ENCODE data around the gene CYSTM1.
"Not testable (repeated sequence)": the region's sequence is repeated elsewhere in the genome, so short reads cannot be mapped to it uniquely, and the experiment has no call there.

CYSTM1 gene

DNA sequence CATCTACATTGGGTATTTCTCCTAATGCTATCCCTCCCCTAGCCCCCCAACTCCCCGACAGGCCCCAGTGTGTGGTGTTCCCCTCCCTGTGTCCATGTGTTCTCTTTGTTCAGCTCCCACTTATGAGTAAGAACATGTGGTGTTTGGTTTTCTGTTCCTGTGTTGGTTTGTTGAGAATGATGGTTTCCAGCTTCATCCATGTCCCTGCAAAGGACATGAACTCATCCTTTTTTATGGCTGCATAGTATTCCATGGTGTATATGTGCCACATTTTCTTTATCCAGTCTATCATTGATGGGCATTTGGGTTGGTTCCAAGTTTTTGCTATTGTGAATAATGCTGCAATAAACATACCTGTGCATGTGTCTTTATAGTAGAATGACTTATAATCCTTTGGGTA lies 23.9 kb downstream of the CYSTM1 start:
- H3K27me3 Mint-ChIP-seq; H3K9me3 Mint-ChIP-seq; H3K27ac Mint-ChIP-seq; H3K36me3 Mint-ChIP-seq (ENCODE audit: low read depth); H3K4me1 Mint-ChIP-seq (ENCODE audit: low read depth); H3K4me3 Mint-ChIP-seq: not testable (repeated sequence)

DNA sequence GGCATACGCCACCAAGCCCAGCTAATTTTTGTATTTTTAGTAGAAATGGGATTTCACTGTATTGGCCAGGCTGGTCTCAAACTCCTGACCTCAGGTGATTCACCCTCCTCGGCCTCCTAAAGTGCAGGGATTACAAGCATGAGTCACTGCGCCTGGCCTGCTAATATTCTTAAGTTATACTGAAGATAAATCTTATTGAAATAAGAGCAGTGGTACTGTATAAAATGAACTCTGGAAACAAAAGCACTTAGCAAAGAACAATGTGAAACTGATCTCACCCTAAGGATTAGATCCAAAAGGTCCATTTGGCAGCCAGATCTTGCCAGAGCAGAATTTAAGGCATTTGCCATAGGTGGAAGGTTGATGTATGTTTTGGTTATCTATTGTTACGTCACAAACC lies 27.1 kb downstream of the CYSTM1 start:
- H3K27me3 Mint-ChIP-seq, result no peaks in the 10 kb centered on the region
- H3K36me3 Mint-ChIP-seq (ENCODE audit: low read depth), result peaks cover 3% of the 10 kb centered on the region
- H3K27ac Mint-ChIP-seq, result no peak overlapping the region
- no peak overlapping the region for H3K4me3 Mint-ChIP-seq
- no peaks in the 10 kb centered on the region for H3K9me3 Mint-ChIP-seq
- no peaks in the 10 kb centered on the region for H3K4me1 Mint-ChIP-seq (ENCODE audit: low read depth)

DNA sequence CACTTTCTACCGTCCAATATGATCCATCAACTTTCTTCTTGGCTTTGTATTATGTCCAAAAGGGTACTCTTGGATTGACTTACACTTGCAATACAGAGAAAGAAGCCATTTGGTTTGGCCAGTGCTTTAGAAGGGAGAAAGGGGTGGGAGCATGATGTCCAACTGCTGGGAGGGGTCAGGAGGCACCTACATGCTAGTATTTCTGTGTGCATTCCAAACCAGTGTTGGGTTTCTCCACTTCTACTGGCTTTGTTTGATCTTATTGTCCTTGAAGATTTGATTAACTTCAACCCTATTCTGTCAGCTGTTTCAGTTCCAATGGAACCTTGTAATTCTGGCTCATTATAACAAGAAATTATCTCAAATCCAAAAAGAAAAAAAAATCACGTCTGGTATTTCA lies 27.6 kb downstream of the CYSTM1 start:
- Mint-ChIP-seq H3K27me3 (no peaks in the 10 kb centered on the region), H3K36me3 (ENCODE audit: low read depth) (peaks cover 3% of the 10 kb centered on the region), H3K27ac (no peak overlapping the region), H3K4me3 (no peak overlapping the region), H3K9me3 (no peaks in the 10 kb centered on the region), H3K4me1 (ENCODE audit: low read depth) (peaks cover 5% of the 10 kb centered on the region)

DNA sequence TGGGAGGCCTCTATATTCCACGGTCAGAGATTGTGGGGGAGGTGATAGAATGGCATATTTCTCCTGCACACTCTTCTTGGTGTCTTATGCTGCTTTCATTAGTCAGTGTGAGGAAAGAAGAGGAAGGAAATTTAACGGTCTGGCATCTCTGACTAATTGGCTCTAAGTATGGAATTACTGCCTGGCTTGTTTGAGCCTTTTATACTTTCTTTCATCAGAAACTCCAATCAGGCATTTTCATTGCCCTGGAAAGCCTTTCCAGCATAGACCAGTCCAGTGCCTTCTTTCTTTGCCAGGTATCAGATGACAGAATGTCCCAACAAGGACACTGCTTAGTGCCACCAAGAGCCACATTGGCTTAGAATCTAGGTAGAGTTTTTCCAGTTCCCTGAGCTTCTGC lies 30.2 kb downstream of the CYSTM1 start:
- Mint-ChIP-seq H3K9me3 (no peaks in the 10 kb centered on the region), H3K27ac (no peak overlapping the region), H3K4me1 (ENCODE audit: low read depth) (peaks cover 7% of the 10 kb centered on the region), H3K27me3 (no peaks in the 10 kb centered on the region), H3K4me3 (no peak overlapping the region), H3K36me3 (ENCODE audit: low read depth) (no peaks in the 10 kb centered on the region)

DNA sequence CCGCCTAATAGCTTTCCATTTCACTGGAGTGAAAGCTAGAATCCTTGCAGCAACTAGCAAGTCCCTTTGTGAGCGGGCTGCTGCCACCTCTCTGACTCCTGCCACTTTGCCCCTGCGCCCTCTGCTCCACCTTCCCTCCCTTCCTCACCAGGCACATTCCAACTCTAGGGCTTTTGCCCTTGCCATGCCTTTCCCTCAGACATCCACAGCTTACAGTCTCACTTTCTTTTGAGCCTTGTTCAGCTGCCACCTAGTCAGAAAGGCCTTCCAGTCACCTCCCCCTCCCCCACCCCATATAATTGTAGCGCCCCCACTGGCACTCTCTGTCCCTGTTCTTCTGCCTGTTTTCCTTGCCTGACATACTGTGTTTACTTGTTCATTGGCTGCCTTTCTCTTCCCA lies 31.0 kb downstream of the CYSTM1 start:
- Mint-ChIP-seq H3K9me3 (no peaks in the 10 kb centered on the region), H3K4me3 (no peak overlapping the region)

DNA sequence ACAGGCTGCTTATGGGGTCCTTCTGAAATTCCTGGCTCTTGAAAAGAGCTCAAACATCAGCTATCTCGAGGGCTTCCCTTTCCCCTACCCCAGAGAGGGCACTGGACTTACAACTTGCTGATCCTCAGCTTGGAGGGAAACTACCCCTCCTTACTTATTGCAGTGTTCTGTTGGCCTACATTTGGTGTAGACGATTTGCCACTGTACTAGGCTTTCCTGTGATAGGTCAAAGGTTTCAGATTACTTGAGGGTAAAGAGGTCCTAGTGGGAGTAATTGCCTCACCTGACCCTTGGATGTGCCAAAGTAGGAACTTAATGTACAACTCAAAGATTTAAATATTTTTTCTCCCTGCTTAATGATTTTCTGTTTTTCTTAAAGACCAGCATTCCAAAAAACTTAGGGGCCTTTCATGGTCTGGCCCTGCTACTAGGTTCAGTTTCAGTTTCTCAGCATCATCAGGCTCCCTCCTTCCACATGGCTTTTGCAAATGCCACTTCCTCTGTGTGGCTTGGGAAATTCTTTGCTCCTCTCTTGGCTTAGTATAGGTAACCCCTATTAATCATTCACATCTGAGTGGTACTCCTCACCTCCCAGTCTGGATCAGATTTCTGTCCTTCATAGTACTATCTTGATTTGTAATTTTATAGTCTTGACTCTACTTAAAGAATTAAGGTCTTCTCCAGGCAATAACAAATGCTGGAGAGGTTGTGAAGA lies 32.4 kb downstream of the CYSTM1 start:
- no peaks in the 10 kb centered on the region for H3K27me3 Mint-ChIP-seq
- H3K9me3 Mint-ChIP-seq, result no peaks in the 10 kb centered on the region
- no peak overlapping the region for H3K27ac Mint-ChIP-seq
- no peaks in the 10 kb centered on the region for H3K36me3 Mint-ChIP-seq (ENCODE audit: low read depth)
- H3K4me3 Mint-ChIP-seq, result no peak overlapping the region
- peaks cover 7% of the 10 kb centered on the region for H3K4me1 Mint-ChIP-seq (ENCODE audit: low read depth)

More for the DNA sequence above, 31.0 kb downstream of the CYSTM1 start:
- H3K27me3 Mint-ChIP-seq, result no peaks in the 10 kb centered on the region
- H3K27ac Mint-ChIP-seq, result no peak overlapping the region
- H3K36me3 Mint-ChIP-seq (ENCODE audit: low read depth), result no peaks in the 10 kb centered on the region
- H3K4me1 Mint-ChIP-seq (ENCODE audit: low read depth), result peaks cover 7% of the 10 kb centered on the region

DNA sequence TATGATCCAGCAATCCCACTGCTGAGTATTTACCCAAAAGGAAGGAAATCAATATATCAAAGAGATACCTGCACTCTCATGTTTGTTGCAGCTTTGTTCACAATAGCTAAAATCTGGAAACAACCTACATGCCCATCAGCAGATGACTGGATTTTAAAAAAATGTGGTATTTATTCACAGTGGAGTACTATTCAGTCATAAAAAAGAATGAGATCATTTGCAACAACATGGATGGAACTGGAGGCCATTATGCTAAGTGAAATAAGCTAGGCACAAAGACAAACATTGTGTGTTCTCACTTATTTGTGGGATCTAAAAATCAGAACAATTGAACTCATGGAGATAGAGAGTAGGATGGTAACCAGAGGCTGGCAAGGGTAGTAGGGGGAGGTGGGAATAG lies 33.1 kb downstream of the CYSTM1 start:
- Mint-ChIP-seq H3K4me3 (no peak overlapping the region), H3K4me1 (ENCODE audit: low read depth) (peaks cover 7% of the 10 kb centered on the region), H3K9me3 (no peaks in the 10 kb centered on the region), H3K36me3 (ENCODE audit: low read depth) (no peaks in the 10 kb centered on the region), H3K27ac (no peak overlapping the region), H3K27me3 (no peaks in the 10 kb centered on the region)

DNA sequence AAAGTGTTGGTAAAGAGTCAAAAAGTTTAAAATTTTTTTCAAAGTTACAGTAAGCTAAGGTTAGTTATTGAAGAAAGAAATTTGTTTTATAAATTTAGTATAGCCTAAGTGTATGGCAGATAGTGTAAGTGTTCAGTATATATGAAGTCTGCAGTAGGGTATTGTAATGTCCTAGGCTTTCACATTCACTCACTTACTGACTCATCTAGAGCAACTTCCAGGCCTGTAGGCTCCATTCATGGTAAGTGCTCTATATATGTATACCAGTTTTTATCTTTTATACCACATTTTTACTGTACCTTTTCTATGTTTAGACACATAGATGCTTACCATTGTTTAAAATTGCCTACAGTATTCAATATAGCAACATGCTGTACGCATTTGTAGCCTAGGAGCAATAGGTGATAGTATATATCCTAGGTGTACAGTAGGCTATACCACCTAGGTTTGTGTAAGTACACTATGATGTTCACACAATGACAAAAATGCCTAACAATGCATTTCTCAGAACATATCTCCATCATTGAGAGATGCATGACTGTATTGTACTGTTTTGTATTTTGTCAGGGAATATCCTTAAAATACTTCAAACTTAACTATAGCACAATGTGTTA lies 38.5 kb downstream of the CYSTM1 start:
- Mint-ChIP-seq H3K4me1 (ENCODE audit: low read depth) (peaks cover 8% of the 10 kb centered on the region), H3K27ac (no peak overlapping the region), H3K4me3 (no peak overlapping the region), H3K36me3 (ENCODE audit: low read depth) (no peaks in the 10 kb centered on the region), H3K9me3 (no peaks in the 10 kb centered on the region), H3K27me3 (no peaks in the 10 kb centered on the region)

DNA sequence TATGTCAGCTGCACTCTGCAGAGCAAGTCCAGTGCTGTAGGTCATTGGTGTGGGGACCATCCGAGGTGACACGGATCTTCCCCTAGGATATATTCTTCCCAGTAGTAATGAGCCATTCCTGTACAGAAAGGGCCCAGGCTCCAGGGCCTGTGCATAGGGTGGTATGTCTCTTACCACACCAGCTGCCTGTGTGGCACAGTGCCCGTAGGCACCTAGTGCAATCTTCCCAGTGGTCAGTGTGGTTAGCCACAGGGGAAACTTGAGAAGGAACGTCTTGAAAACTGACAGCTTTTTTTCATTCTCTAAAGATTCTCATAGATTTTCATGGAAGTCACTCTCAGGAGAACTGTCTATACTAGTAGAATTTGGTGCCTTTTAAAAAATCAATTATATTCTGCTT lies 39.8 kb downstream of the CYSTM1 start:
- Mint-ChIP-seq H3K4me1 (ENCODE audit: low read depth) (peaks cover 12% of the 10 kb centered on the region), H3K36me3 (ENCODE audit: low read depth) (no peaks in the 10 kb centered on the region)

DNA sequence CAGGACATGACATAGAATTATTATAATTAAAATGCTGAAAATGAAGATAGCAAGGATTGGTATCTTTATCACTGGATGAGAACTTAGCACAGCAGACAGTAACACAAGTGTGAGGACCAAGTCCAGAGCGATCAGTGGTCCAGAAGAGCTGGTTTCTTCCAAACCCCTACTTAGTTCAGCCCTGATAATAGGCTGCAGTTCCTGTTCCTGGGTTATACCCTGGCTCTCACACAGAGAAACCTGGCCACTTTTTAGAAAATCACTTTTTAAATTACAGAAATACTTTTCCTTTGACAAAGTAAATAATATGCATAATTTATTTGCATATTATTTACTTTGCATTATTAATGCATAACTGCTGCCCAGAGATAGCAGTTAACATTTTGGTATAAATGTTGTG lies 40.3 kb downstream of the CYSTM1 start:
- Mint-ChIP-seq H3K27ac (no peak overlapping the region), H3K4me3 (no peak overlapping the region), H3K36me3 (ENCODE audit: low read depth) (no peaks in the 10 kb centered on the region), H3K4me1 (ENCODE audit: low read depth) (peaks cover 16% of the 10 kb centered on the region), H3K9me3 (no peaks in the 10 kb centered on the region), H3K27me3 (no peaks in the 10 kb centered on the region)

More for the DNA sequence above, 39.8 kb downstream of the CYSTM1 start:
- Mint-ChIP-seq H3K27ac (no peak overlapping the region), H3K9me3 (no peaks in the 10 kb centered on the region), H3K27me3 (no peaks in the 10 kb centered on the region), H3K4me3 (no peak overlapping the region)

DNA sequence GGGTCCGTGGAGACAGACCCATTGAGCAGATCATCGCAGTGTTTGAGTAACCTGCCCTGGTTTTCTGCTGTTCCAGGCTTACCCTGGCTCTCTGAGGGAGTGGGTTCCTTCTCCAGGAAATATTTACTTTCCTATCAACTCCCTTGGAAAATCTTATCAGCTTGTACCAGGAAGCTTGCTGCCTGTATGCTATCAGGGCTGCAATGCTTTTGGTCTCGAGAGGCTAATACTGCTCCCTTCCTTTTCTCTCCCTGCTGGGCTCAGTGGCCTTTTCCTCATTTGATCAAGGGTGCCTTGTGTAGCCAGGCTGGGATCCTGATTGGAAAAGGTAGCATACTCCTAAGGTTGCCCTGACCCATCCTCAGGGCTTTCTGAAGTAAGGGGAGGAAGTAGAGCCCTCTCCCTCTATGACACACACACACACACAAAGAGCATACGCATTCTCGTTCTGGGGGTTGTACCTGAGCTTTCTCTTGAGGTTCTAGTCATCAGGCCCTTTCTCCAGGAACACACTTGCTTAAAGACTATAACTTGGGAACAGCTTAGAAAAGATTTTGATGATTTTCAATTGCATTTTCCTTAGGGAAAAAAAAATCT lies 41.6 kb downstream of the CYSTM1 start:
- Mint-ChIP-seq H3K27me3 (no peaks in the 10 kb centered on the region), H3K36me3 (ENCODE audit: low read depth) (no peaks in the 10 kb centered on the region), H3K27ac (no peak overlapping the region), H3K4me1 (ENCODE audit: low read depth) (peaks cover 29% of the 10 kb centered on the region), H3K4me3 (no peak overlapping the region), H3K9me3 (no peaks in the 10 kb centered on the region)

DNA sequence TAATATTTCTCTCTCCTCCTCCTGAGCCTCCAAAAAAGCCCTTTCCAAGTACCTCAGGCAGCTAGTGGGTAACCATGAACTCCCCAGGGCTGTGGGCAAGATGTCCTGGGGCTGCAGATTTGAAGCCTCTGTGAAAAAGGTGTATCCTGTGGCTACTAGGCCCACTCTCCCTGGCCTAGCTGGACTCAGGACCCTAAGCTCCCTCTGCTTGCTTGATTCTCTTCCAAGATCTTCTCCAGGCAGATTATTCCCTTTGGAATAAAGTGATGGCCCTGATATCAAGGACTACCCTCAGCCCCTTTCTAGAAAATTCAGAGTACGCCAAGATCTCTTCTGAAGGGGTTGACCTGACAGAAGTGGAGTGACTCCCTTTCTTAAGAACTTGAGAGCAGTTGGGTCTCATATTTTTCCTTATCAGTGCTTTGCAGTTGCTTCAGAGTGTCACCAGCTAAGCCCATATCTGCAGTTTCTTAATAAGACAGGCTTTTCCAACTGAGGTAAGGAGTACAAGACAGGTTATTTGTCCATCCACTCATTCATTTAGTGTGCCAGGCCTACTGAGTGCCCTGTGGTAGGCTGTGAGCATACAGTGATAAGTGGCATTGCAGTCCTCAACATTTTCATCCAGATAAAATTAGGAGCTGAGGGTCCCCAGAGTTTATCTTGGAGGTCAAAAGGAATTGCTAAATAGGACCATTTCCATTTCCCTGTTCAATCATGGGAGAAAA lies 42.5 kb downstream of the CYSTM1 start:
- Mint-ChIP-seq H3K36me3 (ENCODE audit: low read depth) (no peaks in the 10 kb centered on the region), H3K27ac (no peak overlapping the region), H3K9me3 (no peaks in the 10 kb centered on the region), H3K4me3 (no peak overlapping the region), H3K27me3 (no peaks in the 10 kb centered on the region), H3K4me1 (ENCODE audit: low read depth) (peaks cover 38% of the 10 kb centered on the region)

DNA sequence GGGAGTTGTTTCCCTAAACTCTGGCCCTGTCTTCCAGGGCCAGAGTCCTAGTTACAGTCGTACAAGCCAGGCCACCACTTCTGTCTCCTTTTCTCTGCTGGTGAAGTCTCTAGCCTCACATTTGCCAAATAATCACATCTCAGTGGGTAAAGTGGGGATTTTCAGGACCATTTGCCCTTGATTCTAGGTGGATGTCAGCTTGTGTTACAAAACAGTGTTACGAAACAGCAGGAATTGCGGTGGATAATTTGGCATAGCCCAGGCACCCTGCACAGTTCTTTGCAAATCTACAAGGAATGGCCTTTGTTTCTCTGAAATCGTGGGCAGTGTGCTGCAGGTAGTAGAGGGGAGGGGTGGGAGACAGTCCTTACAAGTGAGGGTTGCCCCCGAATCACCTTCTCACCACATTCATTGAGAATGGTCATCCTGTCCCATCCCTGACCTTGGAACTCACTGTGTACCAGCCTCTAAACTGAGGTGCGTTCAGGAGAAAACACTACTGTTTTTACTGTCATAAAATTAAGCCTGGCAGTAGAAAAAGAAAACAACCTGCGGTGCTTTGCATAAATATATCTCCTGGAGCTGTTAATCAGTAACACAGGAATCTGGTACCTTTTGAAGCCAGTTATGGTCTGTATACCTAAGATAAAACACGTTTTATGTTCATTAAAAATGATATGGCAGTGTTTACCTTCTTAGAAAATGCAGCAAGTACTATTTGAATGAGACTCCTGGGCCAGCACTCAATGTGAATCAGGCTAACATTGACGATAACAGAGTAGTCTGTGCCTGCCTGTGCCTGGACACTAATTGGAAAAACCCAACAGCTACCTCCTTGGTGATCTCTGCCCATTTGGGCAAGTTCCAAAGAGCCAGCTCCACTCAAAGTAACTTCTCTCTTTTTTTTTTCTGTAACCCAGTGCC lies 44.3 kb downstream of the CYSTM1 start:
- Mint-ChIP-seq H3K4me1 (ENCODE audit: low read depth) (peaks cover 39% of the 10 kb centered on the region), H3K4me3 (no peak overlapping the region), H3K36me3 (ENCODE audit: low read depth) (no peaks in the 10 kb centered on the region), H3K27ac (no peak overlapping the region), H3K9me3 (no peaks in the 10 kb centered on the region), H3K27me3 (no peaks in the 10 kb centered on the region)

DNA sequence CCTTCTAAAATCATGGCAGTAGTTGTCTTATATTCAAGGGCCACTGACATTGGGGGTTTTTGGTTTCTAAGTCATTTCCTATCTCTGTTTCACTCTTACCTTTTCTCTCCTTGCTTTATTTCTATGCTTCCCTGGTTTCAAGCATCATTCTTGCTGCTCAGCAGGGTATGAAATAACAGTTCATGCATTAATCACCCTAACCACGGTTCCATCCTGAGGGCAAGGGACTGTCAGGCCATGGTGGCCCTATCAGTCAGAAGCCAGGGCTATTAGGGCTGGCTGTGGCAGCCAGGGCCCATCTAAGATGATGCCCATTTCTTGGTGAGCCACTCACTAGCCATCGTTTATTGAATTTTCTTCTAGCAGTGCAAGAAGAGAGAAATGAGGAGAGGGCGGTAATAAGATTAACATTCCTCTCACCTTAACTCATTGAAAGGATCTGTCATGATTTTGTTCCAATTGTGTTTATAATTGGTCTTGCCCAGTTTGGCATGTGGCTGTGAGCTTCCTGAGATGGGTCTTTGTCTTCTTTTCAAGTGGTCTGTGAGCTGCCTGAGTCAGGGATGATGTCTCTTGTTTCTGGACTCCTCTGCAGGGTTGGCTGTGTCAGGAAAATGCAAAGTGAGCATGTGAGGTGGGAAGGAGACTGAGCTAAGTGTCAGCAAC lies 45.2 kb downstream of the CYSTM1 start:
- Mint-ChIP-seq H3K4me1 (ENCODE audit: low read depth) (peaks cover 31% of the 10 kb centered on the region), H3K27ac (no peak overlapping the region), H3K4me3 (no peak overlapping the region), H3K27me3 (no peaks in the 10 kb centered on the region), H3K36me3 (ENCODE audit: low read depth) (no peaks in the 10 kb centered on the region), H3K9me3 (no peaks in the 10 kb centered on the region)
